ENCODE data around the gene EYA2.
A peak's percentile ranks its signal among the peaks of the same experiment; 100 is the strongest.
"Not testable (repeated sequence)": the region's sequence is repeated elsewhere in the genome, so short reads cannot be mapped to it uniquely, and the experiment has no call there.

EYA2 gene

GRCh38 chr20:46929902-46930301, 35.3 kb downstream of the EYA2 start:
- no peak for DNase-seq (ENCODE audit: low read depth in 2 of 3, low spot score in 2 of 3)

DNA sequence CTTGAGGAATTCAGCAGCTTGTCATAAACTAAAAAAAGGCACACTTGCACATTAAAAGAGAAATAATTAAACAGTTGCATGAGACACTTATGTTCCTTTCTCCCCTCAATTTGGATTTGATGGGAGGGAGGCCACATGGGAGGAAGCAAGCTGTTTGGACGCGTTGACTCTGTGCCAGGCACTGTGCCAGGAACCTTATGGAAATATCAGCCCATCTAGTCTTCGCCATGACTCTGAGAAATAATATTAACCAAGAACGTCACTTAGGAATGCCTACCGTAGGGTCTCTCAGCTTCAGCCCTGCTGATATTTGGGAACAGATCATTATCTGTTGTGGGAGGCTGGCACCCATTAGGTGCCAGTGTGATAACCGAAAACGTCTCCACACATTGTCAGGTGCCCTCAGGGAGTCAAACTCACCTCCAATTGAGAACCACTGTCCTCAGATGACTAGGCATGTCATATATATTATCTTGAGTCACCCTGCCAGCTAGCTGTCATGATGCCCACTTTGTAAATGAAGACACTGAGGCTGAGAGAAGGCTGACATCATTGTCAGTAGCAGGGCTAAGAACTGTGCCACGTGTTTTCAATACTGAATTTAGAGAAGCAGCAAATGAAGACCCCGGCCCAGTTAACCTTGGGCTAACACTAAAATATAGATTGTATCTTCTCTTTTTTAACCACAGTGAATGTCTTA, 36.1 kb downstream of the EYA2 start:
- no peak for DNase-seq (ENCODE audit: low read depth in 2 of 3, low spot score in 2 of 3)

- DNase-seq (ENCODE audit: low read depth in 2 of 3, low spot score in 2 of 3), result no peak
These were observed 37.1 kb downstream of the EYA2 start for GRCh38 chr20:46931699-46932098.

- not testable (repeated sequence) for DNase-seq (ENCODE audit: low read depth in 2 of 3, low spot score in 2 of 3)
These were observed 37.8 kb downstream of the EYA2 start for GRCh38 chr20:46932439-46932838.

- DNase-seq (ENCODE audit: low read depth in 2 of 3, low spot score in 2 of 3), result no peak
These were observed 38.5 kb downstream of the EYA2 start for GRCh38 chr20:46933150-46933549.

DNA sequence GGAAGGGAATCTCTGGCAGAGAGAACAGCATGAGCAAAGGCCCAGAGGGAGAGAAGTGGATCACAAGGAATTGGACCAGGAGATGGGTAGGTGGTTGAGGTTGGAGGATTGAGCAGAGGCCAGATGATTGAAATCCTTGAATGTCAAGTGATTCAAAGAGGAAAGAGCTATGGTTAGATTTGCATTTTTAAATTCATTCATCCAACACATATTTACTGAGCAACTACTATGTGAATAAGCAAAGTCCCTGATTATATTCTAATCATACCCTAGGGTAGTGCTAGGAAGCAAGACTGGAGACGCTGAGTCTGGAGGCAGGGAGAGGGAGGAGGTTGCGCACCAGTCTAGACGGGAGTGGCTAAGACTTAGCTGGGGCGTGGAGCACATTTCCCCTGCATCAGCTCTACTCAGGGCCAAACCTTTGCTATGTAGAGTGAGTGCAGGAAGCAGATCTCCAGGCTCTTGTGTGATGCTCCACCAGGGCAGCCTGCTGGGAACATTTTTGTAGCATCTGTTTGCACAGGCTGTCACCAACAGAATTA, 40.2 kb downstream of the EYA2 start:
- DNase-seq (ENCODE audit: low read depth in 2 of 3, low spot score in 2 of 3), result no peak

- no peak for DNase-seq (ENCODE audit: low read depth in 2 of 3, low spot score in 2 of 3)
These were observed 40.9 kb downstream of the EYA2 start for GRCh38 chr20:46935394-46936017.

GRCh38 chr20:46936415-46937156, 41.9 kb downstream of the EYA2 start:
- DNase-seq (ENCODE audit: low read depth in 2 of 3, low spot score in 2 of 3), result no peak

DNA sequence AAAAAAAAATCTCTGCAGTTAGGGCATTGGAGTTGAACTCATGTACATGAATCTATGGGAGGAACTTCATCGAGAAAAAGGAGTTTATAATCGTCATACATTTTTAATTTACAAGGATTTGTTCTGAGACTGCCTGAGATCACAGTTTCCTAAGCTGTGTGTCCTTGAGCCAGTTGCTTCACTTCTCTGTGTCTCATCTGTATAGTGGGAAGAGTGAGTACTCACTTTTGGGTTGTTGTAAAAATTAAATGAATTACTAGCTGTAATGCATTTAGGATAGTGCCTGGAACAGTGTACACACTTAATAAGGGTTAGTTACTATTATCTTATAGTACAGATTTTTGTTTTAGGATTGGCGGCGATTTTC, 42.5 kb downstream of the EYA2 start:
- DNase-seq (ENCODE audit: low read depth in 2 of 3, low spot score in 2 of 3), result no peak

- no peak for DNase-seq (ENCODE audit: low read depth in 2 of 3, low spot score in 2 of 3)
These were observed 43.0 kb downstream of the EYA2 start for GRCh38 chr20:46937533-46938226.

DNA sequence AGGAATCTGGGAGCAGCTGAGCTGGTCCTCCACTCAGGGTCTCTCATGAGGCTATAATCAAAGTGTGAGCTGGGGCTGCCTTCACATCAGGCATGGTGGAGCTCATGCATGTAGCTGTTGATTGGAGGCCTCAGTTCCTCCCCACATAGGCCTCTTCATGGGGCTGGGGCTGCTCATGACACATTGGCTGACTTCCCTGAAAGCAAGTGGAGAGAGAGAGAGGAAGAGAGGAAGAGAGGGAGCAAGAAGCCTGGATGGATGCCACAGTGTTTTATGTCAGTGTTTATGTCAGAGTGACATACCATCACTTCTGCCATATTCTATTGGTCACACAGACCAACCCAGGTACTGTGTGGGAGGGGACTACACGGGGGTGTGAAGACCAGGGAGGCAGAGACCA, 43.8 kb downstream of the EYA2 start:
- no peak for DNase-seq (ENCODE audit: low read depth in 2 of 3, low spot score in 2 of 3)

DNA sequence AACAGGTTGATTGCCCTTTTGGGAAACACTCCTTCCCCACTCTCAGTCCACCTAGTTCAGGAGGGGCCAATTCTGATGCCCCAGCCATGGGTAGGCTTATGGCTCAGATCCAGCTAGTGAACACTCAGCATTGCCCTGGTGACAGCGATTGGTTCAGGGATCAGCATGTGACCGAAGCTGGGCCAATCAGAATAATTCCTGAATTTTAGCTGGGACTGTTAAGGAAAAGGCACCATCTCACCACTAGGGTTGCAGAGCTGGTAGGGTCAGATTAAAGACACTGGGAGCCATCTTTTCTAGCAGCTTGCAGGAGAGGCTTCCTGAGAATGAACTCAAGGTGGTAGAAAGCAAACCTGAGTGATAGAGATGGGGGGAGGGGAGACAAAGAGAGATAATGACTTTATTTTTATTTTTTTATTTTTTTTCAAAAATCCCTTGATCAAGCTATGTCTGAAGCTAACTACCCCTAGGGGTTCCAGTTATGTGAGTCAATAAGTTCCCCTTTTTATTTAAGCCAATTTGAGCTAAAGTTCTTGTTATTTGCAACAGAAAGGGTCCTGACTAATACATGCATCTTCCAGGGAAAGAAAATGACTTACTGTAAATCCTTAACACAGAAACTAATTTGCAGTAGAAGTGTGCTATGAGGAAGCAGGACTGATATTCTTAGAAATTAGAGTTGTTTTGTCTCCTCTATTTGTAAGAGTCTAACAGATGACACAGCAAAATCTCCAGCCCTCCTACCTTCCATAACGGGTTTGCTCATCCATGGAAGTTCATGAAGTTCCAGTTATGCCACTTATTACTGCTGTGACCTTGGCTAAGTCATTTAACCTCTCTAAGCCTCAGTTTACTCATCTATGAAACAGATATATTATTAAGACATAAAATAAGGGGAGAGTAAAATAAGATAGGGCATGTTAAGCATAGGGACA, 44.7 kb downstream of the EYA2 start:
- no peak for DNase-seq (ENCODE audit: low read depth in 2 of 3, low spot score in 2 of 3)

- DNase-seq (ENCODE audit: low read depth in 2 of 3, low spot score in 2 of 3), result no peak
These were observed 46.0 kb downstream of the EYA2 start for GRCh38 chr20:46940616-46941015.

- no peak for DNase-seq (ENCODE audit: low read depth in 2 of 3, low spot score in 2 of 3)
These were observed 46.8 kb downstream of the EYA2 start for GRCh38 chr20:46941404-46941803.

- DNase-seq (ENCODE audit: low read depth in 2 of 3, low spot score in 2 of 3), result no peak
These were observed 49.4 kb downstream of the EYA2 start for GRCh38 chr20:46943861-46944591.

DNA sequence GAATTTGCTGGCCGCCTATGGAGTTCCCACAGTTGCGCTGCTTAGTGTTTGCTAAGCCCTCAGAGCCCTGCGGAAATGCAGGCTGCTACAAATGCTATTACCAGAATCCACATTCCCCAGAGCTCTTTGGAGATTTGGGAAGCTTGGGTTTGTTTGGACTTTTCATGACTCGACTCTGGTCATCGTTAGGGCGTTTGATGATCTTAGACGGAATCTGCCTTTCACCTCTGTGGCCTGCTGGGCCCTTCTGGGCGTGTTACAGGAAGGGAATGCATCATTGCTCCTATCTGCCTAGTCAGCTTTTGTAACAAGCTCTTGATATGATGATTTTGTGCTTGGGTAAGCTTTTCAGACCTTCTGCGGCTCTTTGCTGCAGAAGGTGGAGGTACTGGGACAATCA, 50.8 kb downstream of the EYA2 start:
- no peak for DNase-seq (ENCODE audit: low read depth in 2 of 3, low spot score in 2 of 3)

GRCh38 chr20:46946181-46946624, 51.6 kb downstream of the EYA2 start:
- DNase-seq (ENCODE audit: low read depth in 2 of 3, low spot score in 2 of 3), result no peak

DNA sequence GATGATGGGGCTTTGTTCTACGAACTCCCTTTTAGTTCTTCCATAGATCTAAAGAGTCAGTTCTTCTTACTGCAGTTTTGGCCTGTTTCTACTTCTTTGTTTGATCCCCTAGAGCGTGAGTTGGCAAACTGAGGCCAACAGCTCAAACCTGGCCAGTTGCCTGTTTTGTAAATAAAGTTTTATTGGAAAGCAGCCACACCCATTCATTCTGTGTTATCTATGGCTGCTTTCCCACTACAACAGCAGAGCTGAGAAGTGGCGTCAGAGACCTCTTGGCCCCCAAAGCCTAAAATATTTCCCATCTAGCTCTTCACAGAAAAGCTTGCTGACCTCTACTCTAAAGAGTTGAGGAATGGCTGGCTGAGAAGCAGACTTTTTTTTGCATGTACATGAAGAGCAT, 52.2 kb downstream of the EYA2 start:
- DNase-seq (ENCODE audit: low read depth in 2 of 3, low spot score in 2 of 3), result no peak

- no peak for DNase-seq (ENCODE audit: low read depth in 2 of 3, low spot score in 2 of 3)
These were observed 53.4 kb downstream of the EYA2 start for GRCh38 chr20:46948081-46948480.

DNA sequence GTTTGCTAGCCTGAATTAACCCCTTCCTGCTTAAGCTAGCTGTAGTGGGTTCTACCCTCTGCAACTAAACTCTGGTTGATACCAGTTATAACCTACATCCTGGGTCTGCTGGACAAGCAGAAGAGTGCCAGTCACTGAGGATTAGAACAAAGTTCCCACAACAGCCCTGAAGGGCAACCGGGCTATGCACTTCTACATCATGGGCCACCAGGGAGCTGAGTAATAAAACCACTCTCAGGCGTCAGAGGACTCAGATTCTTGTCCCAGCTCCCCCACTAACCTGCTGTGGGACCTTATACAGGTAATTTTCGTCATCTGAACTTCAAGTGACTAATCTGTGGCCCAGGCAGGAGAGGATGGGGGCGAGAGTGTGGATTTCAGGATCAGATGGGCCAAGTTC, 56.8 kb downstream of the EYA2 start:
- DNase-seq (ENCODE audit: low read depth in 2 of 3, low spot score in 2 of 3), result peak in 1 of 3 experiments; percentile 10
